SK-N-SH (cell line): ENCODE data around the gene PEMT. TPM values are rescaled to one million over a fixed set of nuclear protein-coding genes. Genes with fewer than 3 reads are reported as not detected.

Experiments
- CTCF ChIA-PET: fragments of 300-600, 350-600 bp; formaldehyde crosslinking; extraction: SDS; loops from one replicate; lab custom pipeline; 2021; lab: Yijun Ruan, JAX
- POLR2A ChIA-PET: fragments of 350-600 bp; sonication (Branson Sonifier 250); formaldehyde crosslinking; extraction: SDS; loops from one replicate; lab custom pipeline; 2020; ENCODE audit warnings: antibody characterized with exemption, inconsistent platforms; lab: Yijun Ruan, JAX
- DNase-seq: peaks from one replicate; pipeline ENCODE4 v3.0.0; 2012
- H2AFZ ChIP-seq: fragments of 200-600 bp; sonication (generic); 2 replicates; pipeline ENCODE4 v1.8.1; 2016; ENCODE audit warnings: antibody characterized with exemption, mild to moderate bottlenecking, low read depth
- H3F3A ChIP-seq: fragments of 200-600 bp; sonication (generic); replicated peaks from 2 replicates; pipeline ENCODE3; 2016; ENCODE audit warnings: antibody characterized with exemption, mild to moderate bottlenecking; ENCODE audit not compliant: insufficient read depth
- H3K27ac ChIP-seq, 2 experiments: fragments of 200-500 bp in 1 of 2; fragments of 200-600 bp in 1 of 2; sonication (Bioruptor generic) in 1 of 2; sonication (generic), shearing (Covaris generic) in 1 of 2; 2 replicates each; pipeline versions ENCODE4 v1.5.1 to v1.6.1; 2014 to 2016; ENCODE audit warnings: low read depth in 2 of 2, inconsistent platforms in 1 of 2, low read length in 1 of 2, mild to moderate bottlenecking in 1 of 2, mixed read lengths in 1 of 2
- H3K27me3 ChIP-seq: fragments of 200-600 bp; sonication (generic), shearing (Covaris generic); 2 replicates; pipeline ENCODE4 v1.6.1; 2016; ENCODE audit warnings: mixed run types; ENCODE audit not compliant: insufficient read depth
- H3K36me3 ChIP-seq, 2 experiments: fragments of 200-500 bp in 1 of 2; fragments of 200-600 bp in 1 of 2; sonication (Bioruptor generic) in 1 of 2; sonication (generic) in 1 of 2; replicated peaks in 1 of 2; 2 replicates each; pipeline versions ENCODE3 to v1.5.1; 2014 to 2016; ENCODE audit warnings: low read length in 1 of 2, mild to moderate bottlenecking in 1 of 2; ENCODE audit not compliant: insufficient read depth in 2 of 2, control insufficient read depth in 1 of 2
- H3K4me1 ChIP-seq, 2 experiments: fragments of 200-500 bp in 1 of 2; fragments of 200-600 bp in 1 of 2; sonication (Bioruptor generic) in 1 of 2; sonication (generic), shearing (Covaris generic) in 1 of 2; 2 replicates each; pipeline versions ENCODE4 v1.5.1 to v1.6.1; 2014 to 2016; ENCODE audit warnings: low read depth in 1 of 2, low read length in 1 of 2, mixed run types in 1 of 2; ENCODE audit not compliant: insufficient read depth in 2 of 2, control insufficient read depth in 1 of 2
- H3K4me2 ChIP-seq: fragments of 200-600 bp; sonication (generic), shearing (Covaris generic); 2 replicates; pipeline ENCODE4 v1.6.1; 2017; ENCODE audit warnings: mixed run types
- H3K4me3 ChIP-seq, 2 experiments: fragments of 200-500 bp in 1 of 2; fragments of 200-600 bp in 1 of 2; sonication (Bioruptor generic) in 1 of 2; sonication (generic), shearing (Covaris generic) in 1 of 2; 2 replicates each; pipeline versions ENCODE4 v1.5.1 to v1.8.1; 2014 to 2016; ENCODE audit warnings: low read depth in 2 of 2, inconsistent platforms in 1 of 2, low read length in 1 of 2, mild to moderate bottlenecking in 1 of 2, mixed read lengths in 1 of 2, moderate library complexity in 1 of 2
- H3K79me2 ChIP-seq: fragments of 200-600 bp; sonication (generic); 2 replicates; pipeline ENCODE4 v1.8.1; 2017; ENCODE audit warnings: mild to moderate bottlenecking; ENCODE audit not compliant: insufficient read depth
- H3K9ac ChIP-seq: fragments of 200-600 bp; sonication (generic); 2 replicates; pipeline ENCODE4 v1.6.1; 2017; ENCODE audit warnings: mixed run types
- H3K9me2 ChIP-seq: fragments of 200-600 bp; sonication (generic); 2 replicates; pipeline ENCODE4 v1.6.1; 2017; ENCODE audit warnings: mixed run types
- H3K9me3 ChIP-seq: fragments of 200-600 bp; sonication (generic); 2 replicates; pipeline ENCODE4 v1.6.1; 2017; ENCODE audit warnings: mixed run types, mild to moderate bottlenecking, moderate library complexity
- H4K20me1 ChIP-seq: fragments of 200-600 bp; sonication (generic); 2 replicates; pipeline ENCODE4 v1.6.1; 2017; ENCODE audit warnings: mild to moderate bottlenecking, mixed run types; ENCODE audit not compliant: insufficient read depth
- EZH2phosphoT487 ChIP-seq: fragments of 200-600 bp; sonication (generic); IDR thresholded peaks from 2 replicates; pipeline ENCODE4 v1.6.1; 2017; ENCODE audit warnings: low read depth, mixed run types, mild to moderate bottlenecking, antibody characterized with exemption, moderate library complexity, borderline replicate concordance
- FOXJ3 ChIP-seq: sonication (generic); formaldehyde crosslinking; IDR thresholded peaks from 2 replicates; pipeline ENCODE4 v1.5.1; 2020; ENCODE audit warnings: mild to moderate bottlenecking, missing genetic modification reagents
- GABPA ChIP-seq: IDR thresholded peaks from 2 replicates; pipeline ENCODE4 v1.4.0; 2012; ENCODE audit warnings: low read depth, mild to moderate bottlenecking
- IRF3 ChIP-seq: fragments of 150-350 bp; IDR thresholded peaks from 2 replicates; pipeline ENCODE4 v1.6.1; 2016; ENCODE audit warnings: mild to moderate bottlenecking, low read depth, low read length
- PBX3 ChIP-seq: IDR thresholded peaks from 2 replicates; pipeline ENCODE4; 2012
- REST ChIP-seq: IDR thresholded peaks from 2 replicates; pipeline ENCODE4 v1.6.1; 2012; ENCODE audit warnings: mild to moderate bottlenecking, low read depth, low read length, moderate library complexity
- SMC3 ChIP-seq: IDR thresholded peaks from 2 replicates; pipeline ENCODE4 v1.6.1; 2012; ENCODE audit warnings: low read depth, low read length, improper control_type of control experiment
- TEAD4 ChIP-seq: IDR thresholded peaks from 2 replicates; pipeline ENCODE4 v1.4.0; 2012; ENCODE audit warnings: mild to moderate bottlenecking, borderline replicate concordance; ENCODE audit not compliant: insufficient read depth
- USF1 ChIP-seq: IDR thresholded peaks from 2 replicates; pipeline ENCODE4 v1.4.0; 2012; ENCODE audit warnings: low read depth, borderline replicate concordance
- USF2 ChIP-seq: fragments of 150-350 bp; IDR thresholded peaks from 2 replicates; pipeline ENCODE4 v1.6.1; 2017; ENCODE audit warnings: antibody characterized with exemption, low read length, low read depth, borderline replicate concordance
- WGBS: methylation state at CpG from one replicate; pipeline ENCODE4 v1.1.6; 2017; ENCODE audit warnings: low lambda C conversion rate; 5-methylcytosine and 5-hydroxymethylcytosine counted together
- polyA plus RNA-seq, 3 experiments: library from polyadenylated mRNA; depleted of rRNA; stranded (reverse); fragments of >200 nt; gene quantifications; 2 replicates each; pipeline ENCODE4 v1.2.3, GENCODE V29; 2012

PEMT gene
- polyA plus RNA-seq, 1 of the 3 experiments (the other 2 are of a cell fraction) = 52.8 TPM

GRCh38 chr17:17532991-17533390, 58.5 kb downstream of the PEMT start:
- H3K79me2 ChIP-seq = no peaks in the 10 kb centered on the region
- no peak overlapping the region for H3K4me2 ChIP-seq
- H3K4me3 ChIP-seq = no peak overlapping the region
- peaks cover 5% of the 10 kb centered on the region for H3F3A ChIP-seq
- TF ChIP-seq EZH2phosphoT487 (no peak), TEAD4 (no peak), REST (no peak), SMC3 (no peak), USF1 (no peak), USF2 (no peak), PBX3 (no peak)
- ChIA-PET POLR2A (no interaction called here), CTCF (interaction anchor here (1.0 to 1.4 kb wide), 2 partner anchors 36 to 37 kb away, joined by 3 to 7 read pairs; partner anchors contain the start of gene RASD1)
- peaks cover 0 to 24% of the 10 kb centered on the region in 2 experiments; a peak in 1 of 4 replicates for H3K4me1 ChIP-seq
- no peak overlapping the region for H2AFZ ChIP-seq
- no peaks in the 10 kb centered on the region for H3K9me2 ChIP-seq
- no peaks in the 10 kb centered on the region for H3K36me3 ChIP-seq
- 78% methylated on average over 1 of the region's 1 CpG for WGBS
- H4K20me1 ChIP-seq = no peaks in the 10 kb centered on the region
- H3K9me3 ChIP-seq = no peaks in the 10 kb centered on the region
- no peak overlapping the region for H3K9ac ChIP-seq
- DNase-seq = no peak
- no peak overlapping the region for H3K27ac ChIP-seq
- H3K27me3 ChIP-seq = no peaks in the 10 kb centered on the region

GRCh38 chr17:17531156-17531555, 60.4 kb downstream of the PEMT start:
- DNase-seq = no peak
- Histone ChIP-seq H3K79me2 (no peaks in the 10 kb centered on the region), H3K4me3 (no peak overlapping the region), H3K27me3 (no peaks in the 10 kb centered on the region), H3K9me3 (no peaks in the 10 kb centered on the region), H3K27ac (no peak overlapping the region), H2AFZ (no peak overlapping the region), H3K4me2 (no peak overlapping the region), H3K9me2 (no peaks in the 10 kb centered on the region), H4K20me1 (no peaks in the 10 kb centered on the region), H3K9ac (no peak overlapping the region), H3K4me1 (peaks cover 0 to 8% of the 10 kb centered on the region in 2 experiments; a peak in 1 of 4 replicates), H3K36me3 (no peaks in the 10 kb centered on the region), H3F3A (peaks cover 5% of the 10 kb centered on the region)
- 85% methylated on average over 4 of the region's 4 CpGs for WGBS
- TF ChIP-seq EZH2phosphoT487 (no peak), IRF3 (no peak), FOXJ3 (no peak), GABPA (no peak)
- ChIA-PET CTCF (no interaction called here), POLR2A (no interaction called here)
